HPDE6-E6E7 (cell line): ENCODE results near the gene BACE1-AS.
"Not testable (repeated sequence)": the region's sequence is repeated elsewhere in the genome, so short reads cannot be mapped to it uniquely, and the experiment has no call there.

Experiments used
- DNase-seq: peaks from one replicate; pipeline ENCODE4 v3.0.0; 2011; ENCODE audit warnings: missing footprints; ENCODE audit errors: extremely low spot score

The BACE1-AS gene

GRCh38 chr11:117319214-117319840, 28.2 kb downstream of the BACE1-AS start:
- no peak for DNase-seq

DNA sequence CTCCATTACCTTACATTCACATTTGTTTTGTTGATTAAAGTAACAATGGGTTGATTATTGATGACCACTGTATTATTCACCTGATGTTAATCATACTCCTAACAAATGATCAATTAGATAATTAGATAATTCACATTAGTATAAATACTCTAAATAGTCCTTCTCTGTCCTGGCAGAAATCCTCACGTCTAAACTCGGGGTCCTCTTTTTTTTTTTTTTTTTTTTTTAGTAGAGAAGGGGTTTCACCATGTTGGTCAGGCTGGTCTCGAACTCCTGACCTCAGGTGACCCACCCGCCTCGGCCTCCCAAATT, 36.1 kb downstream of the BACE1-AS start:
- DNase-seq: not testable (repeated sequence)

- DNase-seq: peak; percentile 99
These were observed 36.6 kb downstream of the BACE1-AS start, which contains the start of gene CEP164 for GRCh38 chr11:117327567-117328374. CEP164 (plus strand) TSS chr11:117327854; CDS start chr11:117338587, 10,733 bp downstream.

- peak; percentile 57 for DNase-seq
These were observed 37.3 kb downstream of the BACE1-AS start for GRCh38 chr11:117328375-117329010.

GRCh38 chr11:117332843-117333242, 41.7 kb downstream of the BACE1-AS start:
- DNase-seq: no peak

- DNase-seq: no peak
These were observed 42.8 kb downstream of the BACE1-AS start for GRCh38 chr11:117333917-117334316.

DNA sequence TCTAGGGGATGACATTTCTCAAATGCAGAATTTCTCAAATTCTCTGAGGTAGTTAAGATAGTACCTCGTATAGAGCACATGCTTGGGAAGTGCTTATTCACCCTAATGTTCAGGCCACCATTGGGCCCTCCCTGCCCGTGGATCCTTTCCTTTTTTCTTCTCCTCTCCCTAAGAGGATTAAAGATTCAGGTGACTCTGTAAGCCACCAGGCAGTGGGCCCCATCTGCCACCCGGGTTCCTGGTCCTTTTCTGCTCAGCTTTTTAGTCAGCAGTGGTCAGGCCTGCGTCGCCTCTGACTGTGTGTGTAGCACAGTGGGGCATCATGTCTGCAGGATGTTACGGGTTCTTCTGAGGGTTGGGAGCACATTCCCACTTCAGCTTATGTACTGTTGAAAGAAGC, 43.8 kb downstream of the BACE1-AS start:
- DNase-seq: no peak

DNA sequence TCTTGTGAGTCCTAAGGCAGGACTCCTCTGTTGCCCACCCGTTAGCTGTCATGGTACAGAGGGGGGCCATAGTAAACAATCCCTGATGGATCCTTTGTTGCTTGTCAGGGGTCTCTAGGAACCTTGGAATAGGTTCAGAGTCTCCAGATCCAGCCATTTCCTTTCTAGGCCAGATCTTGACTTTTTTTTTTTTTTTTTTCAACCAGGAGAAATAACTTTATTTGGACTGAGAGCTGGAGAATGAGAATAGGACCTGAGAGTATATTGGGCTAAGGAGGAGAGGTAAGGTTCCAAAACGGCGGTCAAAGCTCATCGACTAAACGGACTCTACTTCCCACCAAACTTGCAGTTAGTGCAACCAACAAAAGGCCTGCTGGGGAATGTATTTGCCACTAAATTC, 44.3 kb downstream of the BACE1-AS start:
- DNase-seq: no peak

DNA sequence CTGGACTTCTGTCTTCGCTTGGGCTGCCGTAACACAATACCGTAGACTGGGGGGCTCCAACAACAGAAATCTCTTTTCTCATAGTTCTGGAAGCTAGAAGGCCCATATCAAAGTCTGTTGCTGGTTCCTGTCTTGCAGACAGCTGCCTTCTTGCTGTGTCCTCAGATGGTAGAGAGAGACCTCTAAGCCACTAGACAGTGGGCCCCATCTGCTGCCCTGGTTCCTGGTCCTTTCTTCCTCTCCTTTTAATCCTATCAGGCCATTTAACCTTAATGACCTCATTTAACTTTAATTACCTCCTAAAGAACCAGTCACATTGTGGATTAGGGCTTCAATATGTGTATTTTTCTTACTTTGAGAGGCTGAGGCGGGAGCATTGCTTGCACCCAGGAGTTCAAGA, 45.9 kb downstream of the BACE1-AS start:
- DNase-seq: no peak
